Breast epithelium (tissue), 3 donors: ENCODE results near the gene FLNB.
"Not testable (repeated sequence)": the region's sequence is repeated elsewhere in the genome, so short reads cannot be mapped to it uniquely, and the experiment has no call there.

Experiments
- CTCF ChIP-seq, 3 donors: fragments of 450-650 bp; IDR thresholded peaks; one replicate each; pipeline ENCODE4 v1.5.1; 2016 to 2017; ENCODE audit warnings: antibody characterized with exemption in 3 of 3, mild to moderate bottlenecking in 3 of 3, moderate library complexity in 3 of 3
- POLR2A ChIP-seq: fragments of 450-650 bp; IDR thresholded peaks from one replicate; pipeline ENCODE4 v1.6.1; 2016; ENCODE audit warnings: antibody characterized with exemption, mild to moderate bottlenecking, moderate library complexity

GRCh38 chr3:57989198-57989597 is 19.0 kb upstream of the FLNB start:
- not testable (repeated sequence) for TF ChIP-seq POLR2A; CTCF (IDR thresholded peaks at IDR 0.05)
